GM18511 (cell line): ENCODE data around the gene CLCN7.

ENCODE experiments used
- ATAC-seq: cut with Tn5 transposase; IDR thresholded peaks from one replicate; pipeline ENCODE4 v1.9.1; 2021; ENCODE audit warnings: mild to moderate bottlenecking, moderate library complexity; ENCODE audit not compliant: unreplicated experiment

Gene CLCN7

GRCh38 chr16:1502092-1503004 lies 27.5 kb upstream of the CLCN7 start:
- ATAC-seq = no peak

- no peak for ATAC-seq
Observed at GRCh38 chr16:1501630-1502029, 26.8 kb upstream of the CLCN7 start.

GRCh38 chr16:1500465-1501150 lies 25.8 kb upstream of the CLCN7 start:
- ATAC-seq = no peak

GRCh38 chr16:1499756-1500464 lies 25.1 kb upstream of the CLCN7 start:
- ATAC-seq = no peak

- ATAC-seq = no peak
Observed at GRCh38 chr16:1498899-1499676, 24.3 kb upstream of the CLCN7 start.

GRCh38 chr16:1497014-1497598 lies 22.3 kb upstream of the CLCN7 start:
- ATAC-seq = no peak

GRCh38 chr16:1496464-1496863 lies 21.6 kb upstream of the CLCN7 start:
- no peak for ATAC-seq

- no peak for ATAC-seq
Observed at GRCh38 chr16:1495889-1496262, 21.0 kb upstream of the CLCN7 start.

GRCh38 chr16:1495211-1495888 lies 20.5 kb upstream of the CLCN7 start:
- ATAC-seq = no peak

- no peak for ATAC-seq
Observed at GRCh38 chr16:1494711-1495110, 19.9 kb upstream of the CLCN7 start.

- ATAC-seq = no peak
Observed at GRCh38 chr16:1494129-1494640, 19.4 kb upstream of the CLCN7 start.

GRCh38 chr16:1493746-1494094 lies 18.9 kb upstream of the CLCN7 start:
- no peak for ATAC-seq

- peak; percentile 73 for ATAC-seq
Observed at GRCh38 chr16:1492923-1493745, 18.3 kb upstream of the CLCN7 start, which contains the start of gene TELO2. TELO2 (plus strand) TSS chr16:1493360; CDS start chr16:1494282, 922 bp downstream.

- ATAC-seq = no peak
Observed at GRCh38 chr16:1492082-1492922, 17.5 kb upstream of the CLCN7 start.

GRCh38 chr16:1491327-1491726 lies 16.5 kb upstream of the CLCN7 start:
- no peak for ATAC-seq

- ATAC-seq = no peak
Observed at GRCh38 chr16:1489077-1489476, 14.2 kb upstream of the CLCN7 start.

- ATAC-seq = no peak
Observed at GRCh38 chr16:1488619-1489018, 13.8 kb upstream of the CLCN7 start, which contains the start of gene PTX4. PTX4 (minus strand) TSS chr16:1488944; CDS start chr16:1488909, 35 bp downstream.
